ENCODE data around the gene PRSS1.

PRSS1 gene

DNA sequence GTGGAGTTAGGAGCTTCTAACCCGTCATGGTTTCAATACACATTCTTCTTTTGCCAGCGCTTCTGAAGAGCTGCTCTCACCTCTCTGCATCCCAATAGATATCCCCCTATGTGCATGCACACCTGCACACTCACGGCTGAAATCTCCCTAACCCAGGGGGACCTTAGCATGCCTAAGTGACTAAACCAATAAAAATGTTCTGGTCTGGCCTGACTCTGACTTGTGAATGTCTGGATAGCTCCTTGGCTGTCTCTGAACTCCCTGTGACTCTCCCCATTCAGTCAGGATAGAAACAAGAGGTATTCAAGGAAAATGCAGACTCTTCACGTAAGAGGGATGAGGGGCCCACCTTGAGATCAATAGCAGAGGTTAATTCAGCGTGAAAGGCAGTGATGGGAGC, 43.9 kb downstream of the PRSS1 start:
- DNase-seq (ENCODE audit: extremely low read depth, low read depth), result no peak
- no peak for TF ChIP-seq CTCF (IDR thresholded peaks at IDR 0.05; ENCODE audit: low read depth, low read length)

- DNase-seq (ENCODE audit: extremely low read depth, low read depth), result no peak
- TF ChIP-seq CTCF (IDR thresholded peaks at IDR 0.05; ENCODE audit: low read depth, low read length), result no peak
Observed at GRCh38 chr7:142795339-142795863, 46.1 kb downstream of the PRSS1 start.

GRCh38 chr7:142796001-142796500, 46.8 kb downstream of the PRSS1 start:
- DNase-seq (ENCODE audit: extremely low read depth, low read depth), result no peak
- TF ChIP-seq CTCF (IDR thresholded peaks at IDR 0.05; ENCODE audit: low read depth, low read length), result no peak

- no peak for TF ChIP-seq CTCF (IDR thresholded peaks at IDR 0.05; ENCODE audit: low read depth, low read length)
- no peak for DNase-seq (ENCODE audit: extremely low read depth, low read depth)
Observed at GRCh38 chr7:142796501-142797390, 47.5 kb downstream of the PRSS1 start.

DNA sequence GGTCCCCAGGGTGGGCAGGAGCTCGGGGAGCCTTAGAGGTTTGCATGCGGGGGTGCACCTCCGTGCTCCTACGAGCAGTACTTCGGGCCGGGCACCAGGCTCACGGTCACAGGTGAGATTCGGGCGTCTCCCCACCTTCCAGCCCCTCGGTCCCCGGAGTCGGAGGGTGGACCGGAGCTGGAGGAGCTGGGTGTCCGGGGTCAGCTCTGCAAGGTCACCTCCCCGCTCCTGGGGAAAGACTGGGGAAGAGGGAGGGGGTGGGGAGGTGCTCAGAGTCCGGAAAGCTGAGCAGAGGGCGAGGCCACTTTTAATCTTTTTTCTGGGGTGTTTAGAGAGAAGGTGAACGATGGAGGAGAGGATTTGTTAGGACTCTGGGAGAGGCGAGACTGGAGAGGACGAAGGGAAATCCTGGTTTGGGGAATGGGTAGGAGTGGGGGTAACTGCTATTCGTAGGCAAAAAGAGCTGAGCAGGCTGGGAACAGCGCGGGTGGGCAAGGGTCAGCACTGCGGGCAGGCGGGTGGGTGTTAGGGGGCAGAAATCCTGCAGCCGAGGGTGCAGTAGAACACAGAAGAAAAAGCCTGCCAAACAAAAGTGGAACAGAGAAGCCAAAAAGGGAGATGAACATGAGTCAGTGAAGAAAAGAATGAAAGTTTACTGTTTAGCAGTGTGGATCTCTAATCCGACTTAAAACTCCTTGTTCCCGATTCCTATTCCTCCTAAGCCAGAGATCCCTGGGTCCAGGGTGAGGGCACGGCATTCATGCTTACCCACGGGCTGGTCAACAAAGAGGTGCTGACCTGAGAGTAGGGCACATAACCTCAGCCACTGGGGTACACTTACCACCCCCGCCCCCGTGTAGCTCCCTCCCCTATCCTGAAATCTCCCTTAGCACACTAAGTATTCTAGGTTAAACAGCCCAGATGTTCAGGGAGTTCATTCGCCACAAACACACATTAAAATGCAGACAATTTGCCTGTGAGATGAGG, 48.4 kb downstream of the PRSS1 start:
- TF ChIP-seq CTCF (IDR thresholded peaks at IDR 0.05; ENCODE audit: low read depth, low read length), result no peak
- no peak for DNase-seq (ENCODE audit: extremely low read depth, low read depth)

- DNase-seq (ENCODE audit: extremely low read depth, low read depth), result no peak
- no peak for TF ChIP-seq CTCF (IDR thresholded peaks at IDR 0.05; ENCODE audit: low read depth, low read length)
Observed at GRCh38 chr7:142798451-142799436, 49.5 kb downstream of the PRSS1 start.

Data from AG09319 (cell line).